Cardiac muscle cell (in vitro differentiated cells and primary cell): ENCODE measurements around the gene DUS1L. TPM values are rescaled to one million over a fixed set of nuclear protein-coding genes. Genes with fewer than 3 reads are reported as not detected.

Source experiments
- DNase-seq, 2 donors: peaks; one replicate each; pipeline versions ENCODE4 v3.0.0 to v3.0.0-alpha.2; 2010 to 2017; ENCODE audit warnings: low read depth in 1 of 2, low spot score in 1 of 2
- H3K27ac ChIP-seq: fragments of 200-600 bp; sonication (generic); 2 replicates; pipeline ENCODE4 v1.5.1; 2016
- H3K27me3 ChIP-seq: fragments of 200-600 bp; sonication (generic); 2 replicates; pipeline ENCODE4 v1.6.0; 2016; ENCODE audit warnings: control low read depth
- H3K36me3 ChIP-seq: fragments of 200-600 bp; sonication (generic); 2 replicates; pipeline ENCODE4 v1.5.1; 2016; ENCODE audit warnings: control low read depth
- H3K4me1 ChIP-seq: fragments of 200-600 bp; sonication (generic); 2 replicates; pipeline ENCODE4 v1.8.1; 2017; ENCODE audit warnings: low read depth, mild to moderate bottlenecking, mixed run types
- H3K4me3 ChIP-seq: fragments of 200-600 bp; sonication (generic); 2 replicates; pipeline ENCODE4 v1.5.1; 2016; ENCODE audit warnings: mild to moderate bottlenecking
- H3K9me3 ChIP-seq: fragments of 200-600 bp; sonication (generic); 2 replicates; pipeline ENCODE4 v1.5.1; 2017; ENCODE audit warnings: low read depth, mild to moderate bottlenecking, control low read depth
- CTCF ChIP-seq: IDR thresholded peaks from 2 replicates; pipeline ENCODE4 v1.5.1; 2012; ENCODE audit warnings: low read depth, mild to moderate bottlenecking, low read length
- polyA plus RNA-seq: library from polyadenylated mRNA; unstranded; fragments of >200 nt; fragmentation: Nextera tagmentation; extraction: Ambion mirVana; gene quantifications from 2 replicates; pipeline ENCODE4 v1.2.1, GENCODE V29; 2016
- total RNA-seq: library from RNA; depleted of rRNA; stranded (reverse); fragments of >200 nt; gene quantifications from 2 replicates; pipeline ENCODE4 v1.2.3, GENCODE V29; 2016

DUS1L gene
- total and polyA plus RNA-seq, 2 experiments from 2014 or later, result 183 to 184 TPM

GRCh38 chr17:82095777-82096708, 30.4 kb upstream of the DUS1L start:
- no peak for DNase-seq
- no peak overlapping the region for H3K27ac ChIP-seq

GRCh38 chr17:82094931-82095776, 29.6 kb upstream of the DUS1L start:
- no peak for TF ChIP-seq CTCF
- peaks cover 42% of the 10 kb centered on the region for H3K36me3 ChIP-seq
- no peak overlapping the region for H3K4me3 ChIP-seq
- no peaks in the 10 kb centered on the region for H3K27me3 ChIP-seq
- DNase-seq, result no peak
- H3K4me1 ChIP-seq, result peaks cover 7% of the 10 kb centered on the region
- H3K27ac ChIP-seq, result no peak overlapping the region
- no peaks in the 10 kb centered on the region for H3K9me3 ChIP-seq

More at GRCh38 chr17:82095777-82096708, 30.4 kb upstream of the DUS1L start:
- Histone ChIP-seq H3K36me3 (peaks cover 35% of the 10 kb centered on the region), H3K4me3 (peak overlapping the region; percentile 90), H3K27me3 (no peaks in the 10 kb centered on the region), H3K4me1 (peaks cover 7% of the 10 kb centered on the region), H3K9me3 (no peaks in the 10 kb centered on the region)
- TF ChIP-seq CTCF, result no peak

- no peak for DNase-seq
- Histone ChIP-seq H3K27me3 (no peaks in the 10 kb centered on the region), H3K4me1 (peaks cover 7% of the 10 kb centered on the region), H3K9me3 (no peaks in the 10 kb centered on the region), H3K36me3 (peaks cover 60% of the 10 kb centered on the region), H3K27ac (no peak overlapping the region), H3K4me3 (no peak overlapping the region)
- TF ChIP-seq CTCF, result no peak
Observed at GRCh38 chr17:82092995-82093751, 27.6 kb upstream of the DUS1L start.

- no peak for TF ChIP-seq CTCF
- Histone ChIP-seq H3K36me3 (peaks cover 65% of the 10 kb centered on the region), H3K27me3 (no peaks in the 10 kb centered on the region), H3K27ac (no peak overlapping the region), H3K9me3 (no peaks in the 10 kb centered on the region), H3K4me3 (no peak overlapping the region), H3K4me1 (peaks cover 7% of the 10 kb centered on the region)
- no peak for DNase-seq
Observed at GRCh38 chr17:82092628-82092994, 27.0 kb upstream of the DUS1L start.

- no peak overlapping the region for H3K4me3 ChIP-seq
- no peak overlapping the region for H3K27ac ChIP-seq
- peaks cover 69% of the 10 kb centered on the region for H3K36me3 ChIP-seq
- H3K9me3 ChIP-seq, result no peaks in the 10 kb centered on the region
- TF ChIP-seq CTCF, result no peak
- no peaks in the 10 kb centered on the region for H3K27me3 ChIP-seq
- peaks cover 7% of the 10 kb centered on the region for H3K4me1 ChIP-seq
- no peak for DNase-seq
Observed at GRCh38 chr17:82092094-82092586, 26.5 kb upstream of the DUS1L start.
